HL-60 (cell line): ENCODE data around the gene EXOC4.

Experiments
- DNase-seq, 2 experiments: peaks; one replicate each; pipeline ENCODE4 v3.0.0-alpha.2; 2010 to 2020; ENCODE audit warnings: low read depth in 1 of 2, low spot score in 1 of 2
- H3K27ac ChIP-seq: fragments of 250-450 bp; sonication (Bioruptor Pico); replicated peaks from 2 replicates; pipeline ENCODE4 v1.5.1; 2020; ENCODE audit warnings: mild to moderate bottlenecking, moderate library complexity
- H3K27me3 ChIP-seq: fragments of 250-450 bp; sonication (Bioruptor Pico); 2 replicates; pipeline ENCODE4 v1.5.1; 2021; ENCODE audit warnings: mild to moderate bottlenecking, moderate library complexity; ENCODE audit not compliant: insufficient read depth, poor library complexity, severe bottlenecking
- H3K4me3 ChIP-seq: replicated peaks from 2 replicates; pipeline ENCODE4 v1.5.1; 2011; ENCODE audit warnings: mild to moderate bottlenecking, control low read depth, low read length; ENCODE audit not compliant: insufficient read depth
- GABPA ChIP-seq: IDR thresholded peaks from 2 replicates; pipeline ENCODE4 v1.6.1; 2012; ENCODE audit warnings: low read depth
- POLR2AphosphoS5 ChIP-seq: IDR thresholded peaks from 2 replicates; pipeline ENCODE4 v1.6.1; 2012; ENCODE audit warnings: low read depth
- SPI1 ChIP-seq: IDR thresholded peaks from 2 replicates; pipeline ENCODE4 v1.6.1; 2012; ENCODE audit warnings: low read depth, mild to moderate bottlenecking, borderline replicate concordance
- TF ChIP-seq, protein P1 (sequence below): IDR thresholded peaks from 2 replicates; pipeline ENCODE4 v1.6.1; 2012; ENCODE audit warnings: low read depth; ENCODE audit not compliant: insufficient replicate concordance
- TF ChIP-seq, protein P2 (sequence below): IDR thresholded peaks from one replicate; pipeline ENCODE4 v1.5.1; 2011; ENCODE audit warnings: low read length, control low read depth, inconsistent platforms; ENCODE audit not compliant: insufficient read depth

The EXOC4 gene

DNA sequence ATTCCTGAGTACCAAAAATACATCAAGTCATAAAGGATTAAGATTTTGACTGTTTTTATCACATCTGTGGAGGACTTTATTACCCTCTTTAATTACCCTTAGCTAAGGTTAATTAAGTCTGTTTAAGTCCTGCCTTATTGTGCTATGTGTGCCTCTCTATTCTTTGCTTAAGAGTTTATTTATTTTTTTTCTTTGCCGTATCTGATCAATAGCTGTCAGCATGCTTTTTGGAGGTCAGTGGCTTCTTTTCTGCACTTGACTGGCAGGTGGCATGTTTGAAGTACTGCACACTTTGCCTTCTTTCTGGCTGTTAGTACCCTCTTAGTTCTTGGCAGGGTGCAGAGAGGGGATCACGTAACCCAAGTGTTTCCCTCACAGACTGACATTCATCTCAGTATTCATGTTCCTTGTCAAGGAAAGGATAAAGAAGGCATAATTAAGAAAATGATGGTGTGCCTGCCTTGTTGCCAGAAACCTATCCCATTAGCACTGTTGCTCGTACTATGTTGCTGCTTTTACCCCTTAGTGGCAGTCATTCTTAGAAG, 225.8 kb downstream of the EXOC4 start:
- Histone ChIP-seq H3K27me3 (no peaks in the 10 kb centered on the region), H3K27ac (no peak overlapping the region), H3K4me3 (no peak overlapping the region)
- DNase-seq, result no peak
- TF ChIP-seq SPI1, result no peak
- no peak for TF ChIP-seq GABPA

DNA sequence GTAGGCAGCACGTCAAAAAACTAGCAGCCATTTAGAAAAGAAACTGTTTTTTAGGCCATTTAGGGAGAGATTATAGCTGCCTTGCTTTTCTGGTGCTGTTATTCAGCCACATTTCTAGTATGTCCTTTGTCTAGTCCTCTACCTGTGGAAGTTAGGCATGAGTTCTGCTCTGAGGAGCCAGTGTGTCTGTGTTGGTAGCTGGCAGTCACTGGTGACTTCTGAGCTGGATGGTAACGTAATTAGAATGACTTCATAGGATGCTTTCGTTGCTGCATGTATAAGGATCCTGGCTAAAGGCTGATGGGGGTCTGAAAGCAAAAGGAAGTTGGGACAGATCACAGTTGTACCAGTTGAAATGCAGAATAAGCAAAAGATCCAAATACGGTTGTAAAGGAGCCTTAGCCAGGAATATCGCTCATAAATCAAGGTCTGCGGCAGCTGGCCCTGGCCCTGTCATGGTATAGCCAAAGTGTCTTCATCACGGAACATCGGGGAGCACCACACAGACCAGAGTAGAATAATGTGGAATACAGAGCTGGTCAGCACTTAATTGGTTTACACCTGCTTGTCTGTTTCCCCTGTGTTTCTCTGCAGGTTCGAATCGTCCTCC, 226.7 kb downstream of the EXOC4 start:
- Histone ChIP-seq H3K4me3 (no peak overlapping the region), H3K27me3 (no peaks in the 10 kb centered on the region), H3K27ac (no peak overlapping the region)
- TF ChIP-seq SPI1 (no peak), POLR2AphosphoS5 (no peak)
- no peak for DNase-seq

DNA sequence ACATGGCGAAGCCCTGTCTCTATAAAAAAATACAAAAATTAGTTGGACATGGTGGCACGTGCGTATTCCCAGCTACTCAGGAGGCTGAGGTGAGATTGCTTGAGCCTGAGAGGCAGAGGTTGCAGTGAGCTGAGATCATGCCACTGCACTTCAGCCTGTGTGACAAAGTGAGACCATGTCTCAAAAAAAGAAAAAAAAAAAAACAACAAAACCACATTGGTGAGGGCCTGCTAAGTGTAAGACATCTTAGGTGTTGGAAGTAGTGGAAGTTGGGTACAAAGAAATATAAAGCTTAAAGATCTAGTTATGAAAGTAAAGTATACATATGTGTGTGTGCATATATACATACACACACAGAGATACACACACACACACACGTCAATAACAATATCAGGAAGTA, 228.0 kb downstream of the EXOC4 start:
- Histone ChIP-seq H3K27ac (no peak overlapping the region), H3K27me3 (no peaks in the 10 kb centered on the region), H3K4me3 (no peak overlapping the region)
- TF ChIP-seq GABPA (no peak), POLR2AphosphoS5 (no peak), SPI1 (no peak)
- TF ChIP-seq, protein P1, sequence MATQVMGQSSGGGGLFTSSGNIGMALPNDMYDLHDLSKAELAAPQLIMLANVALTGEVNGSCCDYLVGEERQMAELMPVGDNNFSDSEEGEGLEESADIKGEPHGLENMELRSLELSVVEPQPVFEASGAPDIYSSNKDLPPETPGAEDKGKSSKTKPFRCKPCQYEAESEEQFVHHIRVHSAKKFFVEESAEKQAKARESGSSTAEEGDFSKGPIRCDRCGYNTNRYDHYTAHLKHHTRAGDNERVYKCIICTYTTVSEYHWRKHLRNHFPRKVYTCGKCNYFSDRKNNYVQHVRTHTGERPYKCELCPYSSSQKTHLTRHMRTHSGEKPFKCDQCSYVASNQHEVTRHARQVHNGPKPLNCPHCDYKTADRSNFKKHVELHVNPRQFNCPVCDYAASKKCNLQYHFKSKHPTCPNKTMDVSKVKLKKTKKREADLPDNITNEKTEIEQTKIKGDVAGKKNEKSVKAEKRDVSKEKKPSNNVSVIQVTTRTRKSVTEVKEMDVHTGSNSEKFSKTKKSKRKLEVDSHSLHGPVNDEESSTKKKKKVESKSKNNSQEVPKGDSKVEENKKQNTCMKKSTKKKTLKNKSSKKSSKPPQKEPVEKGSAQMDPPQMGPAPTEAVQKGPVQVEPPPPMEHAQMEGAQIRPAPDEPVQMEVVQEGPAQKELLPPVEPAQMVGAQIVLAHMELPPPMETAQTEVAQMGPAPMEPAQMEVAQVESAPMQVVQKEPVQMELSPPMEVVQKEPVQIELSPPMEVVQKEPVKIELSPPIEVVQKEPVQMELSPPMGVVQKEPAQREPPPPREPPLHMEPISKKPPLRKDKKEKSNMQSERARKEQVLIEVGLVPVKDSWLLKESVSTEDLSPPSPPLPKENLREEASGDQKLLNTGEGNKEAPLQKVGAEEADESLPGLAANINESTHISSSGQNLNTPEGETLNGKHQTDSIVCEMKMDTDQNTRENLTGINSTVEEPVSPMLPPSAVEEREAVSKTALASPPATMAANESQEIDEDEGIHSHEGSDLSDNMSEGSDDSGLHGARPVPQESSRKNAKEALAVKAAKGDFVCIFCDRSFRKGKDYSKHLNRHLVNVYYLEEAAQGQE, result no peak
- TF ChIP-seq, protein P2, sequence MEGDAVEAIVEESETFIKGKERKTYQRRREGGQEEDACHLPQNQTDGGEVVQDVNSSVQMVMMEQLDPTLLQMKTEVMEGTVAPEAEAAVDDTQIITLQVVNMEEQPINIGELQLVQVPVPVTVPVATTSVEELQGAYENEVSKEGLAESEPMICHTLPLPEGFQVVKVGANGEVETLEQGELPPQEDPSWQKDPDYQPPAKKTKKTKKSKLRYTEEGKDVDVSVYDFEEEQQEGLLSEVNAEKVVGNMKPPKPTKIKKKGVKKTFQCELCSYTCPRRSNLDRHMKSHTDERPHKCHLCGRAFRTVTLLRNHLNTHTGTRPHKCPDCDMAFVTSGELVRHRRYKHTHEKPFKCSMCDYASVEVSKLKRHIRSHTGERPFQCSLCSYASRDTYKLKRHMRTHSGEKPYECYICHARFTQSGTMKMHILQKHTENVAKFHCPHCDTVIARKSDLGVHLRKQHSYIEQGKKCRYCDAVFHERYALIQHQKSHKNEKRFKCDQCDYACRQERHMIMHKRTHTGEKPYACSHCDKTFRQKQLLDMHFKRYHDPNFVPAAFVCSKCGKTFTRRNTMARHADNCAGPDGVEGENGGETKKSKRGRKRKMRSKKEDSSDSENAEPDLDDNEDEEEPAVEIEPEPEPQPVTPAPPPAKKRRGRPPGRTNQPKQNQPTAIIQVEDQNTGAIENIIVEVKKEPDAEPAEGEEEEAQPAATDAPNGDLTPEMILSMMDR, result no peak
- DNase-seq, result no peak

DNA sequence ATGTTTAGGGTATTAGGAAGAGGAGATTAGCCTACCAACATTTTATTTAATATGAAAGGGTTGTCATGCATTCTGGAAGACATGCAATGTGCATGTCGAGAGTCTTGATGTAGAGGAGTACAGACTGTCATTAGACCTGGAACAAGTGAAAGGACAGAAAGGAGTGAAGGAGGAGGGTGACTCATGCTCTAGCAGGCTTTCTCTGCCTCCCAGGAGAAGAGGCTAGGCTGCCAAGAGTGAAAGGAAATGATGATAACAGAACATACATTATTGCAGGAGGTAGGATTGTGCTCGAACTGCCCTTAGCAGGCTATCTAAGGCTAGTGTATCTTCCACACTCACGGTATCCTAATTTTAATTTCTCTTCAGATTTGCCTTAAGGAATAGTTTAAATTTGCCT, 228.8 kb downstream of the EXOC4 start:
- DNase-seq, result no peak

DNA sequence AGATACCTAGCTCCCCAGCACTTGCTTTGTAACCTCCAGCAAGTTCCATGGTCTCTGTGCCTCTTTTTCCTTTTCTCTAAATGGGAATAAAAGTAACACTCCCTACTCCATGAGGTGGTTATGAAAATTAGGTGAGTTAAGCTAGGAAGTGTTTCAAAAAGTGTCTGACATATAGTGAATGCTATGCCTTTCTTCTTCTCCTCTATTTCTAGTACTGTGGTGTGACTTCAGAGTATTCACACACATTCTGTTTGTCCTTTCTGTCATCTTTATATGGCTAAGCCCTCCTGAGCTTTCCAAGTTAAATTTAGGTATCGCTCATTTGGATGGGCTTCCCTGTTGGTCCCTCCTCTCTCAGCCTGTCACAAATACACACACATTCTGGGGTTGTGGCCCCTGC, 229.7 kb downstream of the EXOC4 start:
- Histone ChIP-seq H3K27me3 (no peaks in the 10 kb centered on the region), H3K27ac (no peak overlapping the region), H3K4me3 (no peak overlapping the region)
- no peak for DNase-seq
- TF ChIP-seq SPI1 (no peak), POLR2AphosphoS5 (no peak), GABPA (no peak)
- TF ChIP-seq, protein P2, result no peak

More for the DNA sequence above, 228.8 kb downstream of the EXOC4 start:
- no peak overlapping the region for H3K4me3 ChIP-seq
- TF ChIP-seq, protein P1, result no peak
- H3K27me3 ChIP-seq, result no peaks in the 10 kb centered on the region
- H3K27ac ChIP-seq, result no peak overlapping the region
